Measurements from ENCODE around the gene CDKN1B.

The CDKN1B gene

DNA sequence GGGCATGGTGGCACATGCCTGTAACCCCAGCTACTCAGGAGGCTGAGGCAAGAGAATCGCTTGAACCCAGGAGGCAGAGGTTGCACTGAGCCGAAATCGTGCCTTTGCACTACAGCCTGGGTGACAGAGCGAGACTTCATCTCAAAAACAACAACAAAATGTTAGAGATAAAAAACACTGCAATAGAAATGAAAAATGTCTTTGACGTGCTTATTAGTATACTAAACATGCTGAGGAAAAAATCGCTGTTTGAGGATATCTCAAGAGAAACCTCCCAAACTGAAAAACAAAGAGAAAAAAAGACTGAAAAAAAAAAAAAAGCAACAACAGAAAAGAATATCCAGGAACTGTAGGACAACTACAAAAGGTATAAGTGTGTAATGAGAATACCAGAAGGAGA, 53.1 kb downstream of the CDKN1B start:
- DNase-seq: no peak

Data from NCI-H748 treated with DMSO at 0.1 percent for 48 hours (cell line).